Stimulated activated naive CD8-positive, alpha-beta T cell treated with anti-CD3 and anti-CD28 coated beads, Interleukin-15, Interleukin-2, amounts not matched to agents 100 ng/mL and 50 ng/mL, for 24 hours (primary cell): ENCODE data around the gene ISCA1.
"Not testable (repeated sequence)": the region's sequence is repeated elsewhere in the genome, so short reads cannot be mapped to it uniquely, and the experiment has no call there.

Source experiments
- H3K27ac Mint-ChIP-seq: one replicate; pipeline ENCODE4 v1.8.0; 2021; ENCODE audit warnings: mild to moderate bottlenecking, mixed read lengths
- H3K27me3 Mint-ChIP-seq: one replicate; pipeline ENCODE4 v1.8.0; 2021; ENCODE audit warnings: mixed read lengths
- H3K36me3 Mint-ChIP-seq: one replicate; pipeline ENCODE4 v1.8.0; 2021; ENCODE audit warnings: low read depth, mixed read lengths
- H3K4me1 Mint-ChIP-seq: one replicate; pipeline ENCODE4 v1.8.0; 2021; ENCODE audit warnings: low read depth, mixed read lengths
- H3K4me3 Mint-ChIP-seq: one replicate; pipeline ENCODE4 v1.8.0; 2021; ENCODE audit warnings: mild to moderate bottlenecking, mixed read lengths
- H3K9me3 Mint-ChIP-seq: one replicate; pipeline ENCODE4 v1.8.0; 2021; ENCODE audit warnings: mixed read lengths

ISCA1 gene

GRCh38 chr9:86301686-86302085 is 19.3 kb upstream of the ISCA1 start:
- H3K4me3 Mint-ChIP-seq = no peak overlapping the region

GRCh38 chr9:86300701-86301100 is 18.4 kb upstream of the ISCA1 start:
- no peak overlapping the region for H3K27ac Mint-ChIP-seq
- H3K27me3 Mint-ChIP-seq = no peaks in the 10 kb centered on the region
- H3K36me3 Mint-ChIP-seq = peaks cover 87% of the 10 kb centered on the region
- peaks cover 23% of the 10 kb centered on the region for H3K4me1 Mint-ChIP-seq
- no peak overlapping the region for H3K4me3 Mint-ChIP-seq
- H3K9me3 Mint-ChIP-seq = no peaks in the 10 kb centered on the region

More at GRCh38 chr9:86301686-86302085, 19.3 kb upstream of the ISCA1 start:
- H3K27me3 Mint-ChIP-seq = no peaks in the 10 kb centered on the region
- no peaks in the 10 kb centered on the region for H3K9me3 Mint-ChIP-seq
- H3K36me3 Mint-ChIP-seq = peaks cover 87% of the 10 kb centered on the region
- H3K27ac Mint-ChIP-seq = no peak overlapping the region
- H3K4me1 Mint-ChIP-seq = peaks cover 23% of the 10 kb centered on the region

GRCh38 chr9:86298873-86299272 is 16.5 kb upstream of the ISCA1 start:
- peaks cover 14% of the 10 kb centered on the region for H3K4me1 Mint-ChIP-seq
- no peak overlapping the region for H3K27ac Mint-ChIP-seq
- no peak overlapping the region for H3K4me3 Mint-ChIP-seq
- H3K9me3 Mint-ChIP-seq = no peaks in the 10 kb centered on the region
- peaks cover 80% of the 10 kb centered on the region for H3K36me3 Mint-ChIP-seq
- H3K27me3 Mint-ChIP-seq = no peaks in the 10 kb centered on the region

GRCh38 chr9:86290341-86290740 is 8.0 kb upstream of the ISCA1 start:
- H3K4me3 Mint-ChIP-seq = not testable (repeated sequence)
- peaks cover 33% of the 10 kb centered on the region for H3K36me3 Mint-ChIP-seq

GRCh38 chr9:86288499-86289198 is 6.3 kb upstream of the ISCA1 start:
- no peak overlapping the region for H3K27ac Mint-ChIP-seq
- peaks cover 16% of the 10 kb centered on the region for H3K4me1 Mint-ChIP-seq
- no peak overlapping the region for H3K4me3 Mint-ChIP-seq
- peaks cover 23% of the 10 kb centered on the region for H3K36me3 Mint-ChIP-seq
- no peaks in the 10 kb centered on the region for H3K27me3 Mint-ChIP-seq
- no peaks in the 10 kb centered on the region for H3K9me3 Mint-ChIP-seq

More at GRCh38 chr9:86290341-86290740, 8.0 kb upstream of the ISCA1 start:
- H3K27me3 Mint-ChIP-seq, H3K4me1 Mint-ChIP-seq, H3K27ac Mint-ChIP-seq, H3K9me3 Mint-ChIP-seq: not testable (repeated sequence)

- H3K27ac Mint-ChIP-seq = no peak overlapping the region
- peaks cover 25% of the 10 kb centered on the region for H3K4me1 Mint-ChIP-seq
- H3K4me3 Mint-ChIP-seq = no peak overlapping the region
- H3K27me3 Mint-ChIP-seq = no peaks in the 10 kb centered on the region
- no peaks in the 10 kb centered on the region for H3K9me3 Mint-ChIP-seq
- H3K36me3 Mint-ChIP-seq = peaks cover 16% of the 10 kb centered on the region
Measured at GRCh38 chr9:86287013-86287412, 4.7 kb upstream of the ISCA1 start.

GRCh38 chr9:86286278-86286677 is 3.9 kb upstream of the ISCA1 start:
- H3K27ac Mint-ChIP-seq = no peak overlapping the region
- no peak overlapping the region for H3K4me3 Mint-ChIP-seq
- H3K36me3 Mint-ChIP-seq = peaks cover 18% of the 10 kb centered on the region
- no peaks in the 10 kb centered on the region for H3K27me3 Mint-ChIP-seq
- no peaks in the 10 kb centered on the region for H3K9me3 Mint-ChIP-seq
- peaks cover 29% of the 10 kb centered on the region for H3K4me1 Mint-ChIP-seq

- Mint-ChIP-seq H3K4me3 (no peak overlapping the region), H3K36me3 (peaks cover 18% of the 10 kb centered on the region), H3K27ac (no peak overlapping the region), H3K4me1 (peaks cover 38% of the 10 kb centered on the region), H3K9me3 (no peaks in the 10 kb centered on the region), H3K27me3 (no peaks in the 10 kb centered on the region)
Measured at GRCh38 chr9:86285261-86285660, 2.9 kb upstream of the ISCA1 start.

- H3K4me1 Mint-ChIP-seq = peaks cover 50% of the 10 kb centered on the region
- peak overlapping the region; percentile 87 for H3K4me3 Mint-ChIP-seq
- H3K36me3 Mint-ChIP-seq = peaks cover 28% of the 10 kb centered on the region
- no peaks in the 10 kb centered on the region for H3K9me3 Mint-ChIP-seq
- no peaks in the 10 kb centered on the region for H3K27me3 Mint-ChIP-seq
- peak overlapping the region; percentile 93 for H3K27ac Mint-ChIP-seq
Measured at GRCh38 chr9:86282979-86283535, 719 bp upstream of the ISCA1 start.

GRCh38 chr9:86281593-86282076 is 703 bp downstream of the ISCA1 start:
- Mint-ChIP-seq H3K9me3 (no peaks in the 10 kb centered on the region), H3K4me3 (peak overlapping the region; percentile 87), H3K27me3 (no peaks in the 10 kb centered on the region), H3K4me1 (peaks cover 61% of the 10 kb centered on the region), H3K27ac (peak overlapping the region; percentile 94), H3K36me3 (peaks cover 28% of the 10 kb centered on the region)

- no peaks in the 10 kb centered on the region for H3K9me3 Mint-ChIP-seq
- H3K27me3 Mint-ChIP-seq = no peaks in the 10 kb centered on the region
- peaks cover 28% of the 10 kb centered on the region for H3K36me3 Mint-ChIP-seq
- H3K4me1 Mint-ChIP-seq = peaks cover 59% of the 10 kb centered on the region
- H3K4me3 Mint-ChIP-seq = peak overlapping the region; percentile 87
- H3K27ac Mint-ChIP-seq = no peak overlapping the region
Measured at GRCh38 chr9:86280580-86280979, 1.8 kb downstream of the ISCA1 start.

GRCh38 chr9:86279839-86280238 is 2.5 kb downstream of the ISCA1 start:
- H3K27ac Mint-ChIP-seq = no peak overlapping the region
- peak overlapping the region; percentile 60 for H3K4me3 Mint-ChIP-seq
- peaks cover 57% of the 10 kb centered on the region for H3K4me1 Mint-ChIP-seq
- H3K9me3 Mint-ChIP-seq = no peaks in the 10 kb centered on the region
- H3K27me3 Mint-ChIP-seq = no peaks in the 10 kb centered on the region
- peaks cover 28% of the 10 kb centered on the region for H3K36me3 Mint-ChIP-seq

- no peaks in the 10 kb centered on the region for H3K27me3 Mint-ChIP-seq
- H3K9me3 Mint-ChIP-seq = no peaks in the 10 kb centered on the region
- H3K4me3 Mint-ChIP-seq = no peak overlapping the region
- H3K27ac Mint-ChIP-seq = no peak overlapping the region
- H3K4me1 Mint-ChIP-seq = peaks cover 42% of the 10 kb centered on the region
- H3K36me3 Mint-ChIP-seq = peaks cover 52% of the 10 kb centered on the region
Measured at GRCh38 chr9:86277072-86277471, 5.3 kb downstream of the ISCA1 start.

GRCh38 chr9:86275962-86276361 is 6.4 kb downstream of the ISCA1 start:
- no peaks in the 10 kb centered on the region for H3K27me3 Mint-ChIP-seq
- no peak overlapping the region for H3K27ac Mint-ChIP-seq
- H3K36me3 Mint-ChIP-seq = peaks cover 58% of the 10 kb centered on the region
- no peaks in the 10 kb centered on the region for H3K9me3 Mint-ChIP-seq
- H3K4me1 Mint-ChIP-seq = peaks cover 35% of the 10 kb centered on the region
- no peak overlapping the region for H3K4me3 Mint-ChIP-seq

- no peak overlapping the region for H3K27ac Mint-ChIP-seq
- no peaks in the 10 kb centered on the region for H3K27me3 Mint-ChIP-seq
- peaks cover 56% of the 10 kb centered on the region for H3K36me3 Mint-ChIP-seq
- H3K9me3 Mint-ChIP-seq = no peaks in the 10 kb centered on the region
- H3K4me3 Mint-ChIP-seq = no peak overlapping the region
- H3K4me1 Mint-ChIP-seq = peaks cover 27% of the 10 kb centered on the region
Measured at GRCh38 chr9:86274821-86275643, 7.3 kb downstream of the ISCA1 start.
